ENCODE results near the gene MAP3K6. TPM values are rescaled to one million over a fixed set of nuclear protein-coding genes. Genes with fewer than 3 reads are reported as not detected.

MAP3K6 gene
- polyA plus RNA-seq, 1 donor from 2014 or later, result 3.9 TPM

DNA sequence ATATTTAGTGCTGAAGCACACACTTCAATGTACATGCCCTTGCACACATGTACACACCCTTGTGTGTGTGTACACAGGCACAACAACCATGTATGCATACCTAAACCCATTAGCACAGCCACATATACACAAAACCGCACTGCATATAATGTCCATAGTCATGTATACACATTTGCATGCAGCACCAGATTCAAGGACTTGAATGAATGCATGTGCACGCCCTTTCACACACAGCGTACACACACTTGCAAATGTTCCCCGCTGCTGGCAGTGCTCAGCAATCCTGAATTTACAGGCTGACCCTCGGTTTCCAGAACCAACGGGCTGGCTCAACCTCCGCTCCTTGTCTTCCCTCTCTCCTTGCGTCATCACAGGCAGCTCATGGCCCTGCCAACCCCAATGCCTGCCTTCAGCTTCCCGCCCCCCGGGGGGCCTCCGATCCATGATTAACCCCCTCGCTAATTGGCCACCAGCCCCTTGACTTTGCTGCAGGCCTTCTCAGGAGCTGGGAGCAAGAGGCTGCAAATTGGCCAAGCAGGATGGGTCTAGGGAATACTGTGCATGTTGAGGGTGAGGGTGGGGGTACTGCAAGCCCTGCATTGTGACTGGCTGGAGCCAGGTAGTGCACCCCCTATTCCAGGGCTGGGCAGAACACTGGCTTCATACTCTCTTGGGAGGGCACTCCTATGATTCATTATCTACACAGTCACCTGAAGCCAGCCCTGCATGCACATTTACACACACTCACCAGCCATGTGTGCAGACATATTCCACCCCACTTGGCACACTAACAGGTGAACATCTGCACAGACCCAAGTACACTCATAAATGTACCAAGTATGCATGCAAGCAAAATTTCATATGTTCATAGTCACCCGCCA lies 33.6 kb upstream of the MAP3K6 start:
- H3K27me3 Mint-ChIP-seq, result no peaks in the 10 kb centered on the region
- no peak overlapping the region for H3K4me3 Mint-ChIP-seq

DNA sequence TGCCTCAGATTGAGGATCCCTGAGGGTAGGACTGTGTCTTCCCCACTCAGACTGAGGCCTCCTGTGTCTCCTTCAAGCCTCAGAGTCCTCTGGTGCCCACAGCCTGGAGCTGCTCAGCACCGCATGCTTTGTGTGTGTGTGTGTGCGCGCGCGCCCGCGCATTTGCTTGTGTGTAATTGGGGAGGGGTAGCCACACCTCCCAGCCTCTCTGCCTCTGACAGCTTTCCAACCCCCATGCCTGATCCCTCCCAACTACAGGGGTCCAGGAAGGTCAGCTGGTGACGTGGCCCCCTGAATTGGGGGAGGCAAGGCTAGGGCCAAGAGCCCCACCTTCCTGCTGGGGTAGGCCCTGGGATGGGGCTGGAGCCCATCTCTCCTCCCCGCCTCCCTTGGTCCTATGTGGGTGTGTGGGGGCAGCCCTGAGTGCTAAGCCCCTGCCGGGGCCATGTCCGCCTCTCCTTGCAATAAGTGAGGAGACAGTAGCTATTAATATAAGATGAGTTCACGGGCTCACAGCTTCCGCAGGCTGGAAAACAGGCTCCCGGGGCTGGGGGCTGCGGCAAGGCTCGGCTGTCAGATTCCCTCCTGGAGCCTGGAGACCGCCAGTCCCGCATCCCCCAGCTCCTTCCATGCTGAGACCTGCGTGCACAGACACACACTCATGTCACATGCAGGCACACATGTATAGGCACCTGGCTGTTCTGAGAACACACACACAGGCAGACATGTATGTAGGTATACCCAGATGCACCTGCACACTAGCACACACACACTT lies 32.7 kb upstream of the MAP3K6 start:
- peak overlapping the region in 1 of 3 donors; percentile 37 for H3K27ac Mint-ChIP-seq
- no peaks in the 10 kb centered on the region for H3K9me3 Mint-ChIP-seq
- H3K4me1 Mint-ChIP-seq, result peaks cover 25 to 29% (median 28%) of the 10 kb centered on the region in 3 donors
- no peaks in the 10 kb centered on the region for H3K36me3 Mint-ChIP-seq
- H3K4me3 Mint-ChIP-seq, result no peak overlapping the region
- H3K27me3 Mint-ChIP-seq, result no peaks in the 10 kb centered on the region

More for the DNA sequence above, 33.6 kb upstream of the MAP3K6 start:
- Mint-ChIP-seq H3K9me3 (no peaks in the 10 kb centered on the region), H3K36me3 (no peaks in the 10 kb centered on the region), H3K27ac (peak overlapping the region in 1 of 3 donors; percentile 16), H3K4me1 (peaks cover 24 to 28% (median 25%) of the 10 kb centered on the region in 3 donors)

DNA sequence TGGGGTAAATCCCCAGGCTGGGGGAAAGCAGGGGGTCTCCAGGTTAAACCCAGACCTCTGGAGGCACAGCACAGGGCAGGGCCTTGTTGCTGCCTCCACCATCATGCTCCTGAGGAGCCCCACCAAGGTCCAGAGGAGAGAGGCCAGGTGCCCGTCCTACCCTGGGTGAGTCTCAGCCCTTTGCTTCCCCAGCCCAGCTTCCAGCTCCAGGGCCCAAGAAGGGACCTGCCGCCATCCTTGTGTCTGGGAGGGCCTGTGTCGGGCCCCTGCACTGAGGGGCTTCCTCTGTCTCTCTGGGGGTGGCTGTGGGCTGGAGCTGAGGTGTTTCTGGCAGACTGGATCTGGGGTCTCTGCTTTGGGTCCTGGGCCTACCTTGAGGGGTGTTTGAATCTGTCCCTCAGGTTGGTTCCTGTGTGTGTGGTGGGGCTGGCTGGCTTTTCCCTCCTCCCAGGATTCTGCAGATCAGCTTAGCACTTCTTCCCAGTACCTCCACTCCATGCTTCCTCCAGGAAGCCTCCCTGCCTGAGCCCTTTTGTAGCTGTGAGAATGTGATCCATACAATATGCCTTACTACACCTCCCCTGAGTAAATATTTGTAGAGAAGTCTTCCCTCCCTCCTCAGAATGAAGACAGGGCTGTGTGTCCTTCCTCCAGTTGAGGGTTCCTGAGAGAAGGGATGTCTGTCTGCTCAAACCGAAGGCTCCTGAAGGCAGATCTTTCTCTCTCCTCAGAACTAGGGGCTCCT lies 31.8 kb upstream of the MAP3K6 start:
- Mint-ChIP-seq H3K4me1 (peaks cover 17 to 21% (median 20%) of the 10 kb centered on the region in 3 donors), H3K27me3 (no peaks in the 10 kb centered on the region), H3K27ac (peak overlapping the region in 2 of 3 donors; percentile 53 to 86), H3K36me3 (peaks cover 2% of the 10 kb centered on the region), H3K4me3 (no peak overlapping the region), H3K9me3 (no peaks in the 10 kb centered on the region)

DNA sequence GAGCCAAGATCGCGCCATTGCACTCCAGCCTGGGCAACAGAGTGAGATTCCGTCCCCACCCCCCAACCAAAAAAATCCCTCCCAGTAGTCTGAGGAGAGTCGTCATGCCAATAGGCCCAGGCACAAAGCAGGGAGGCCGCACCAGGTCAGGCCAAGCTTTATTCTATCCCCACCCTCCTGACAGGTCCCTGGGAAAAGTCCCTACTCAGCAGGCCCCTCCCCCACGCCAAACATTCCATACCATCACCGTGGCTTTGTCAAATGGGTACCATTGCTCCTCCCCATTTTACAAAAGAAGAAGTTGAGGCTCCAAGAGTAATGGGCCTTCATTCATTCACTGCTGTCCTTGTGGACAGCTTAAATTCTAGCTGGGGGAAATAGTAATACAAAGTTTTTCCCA lies 31.0 kb upstream of the MAP3K6 start:
- no peak overlapping the region for H3K4me3 Mint-ChIP-seq
- H3K27me3 Mint-ChIP-seq, result no peaks in the 10 kb centered on the region
- peak overlapping the region in 2 of 3 donors; percentile 53 to 86 for H3K27ac Mint-ChIP-seq
- H3K9me3 Mint-ChIP-seq, result no peaks in the 10 kb centered on the region
- H3K36me3 Mint-ChIP-seq, result peaks cover 2% of the 10 kb centered on the region
- peaks cover 8 to 12% (median 12%) of the 10 kb centered on the region in 3 donors for H3K4me1 Mint-ChIP-seq

DNA sequence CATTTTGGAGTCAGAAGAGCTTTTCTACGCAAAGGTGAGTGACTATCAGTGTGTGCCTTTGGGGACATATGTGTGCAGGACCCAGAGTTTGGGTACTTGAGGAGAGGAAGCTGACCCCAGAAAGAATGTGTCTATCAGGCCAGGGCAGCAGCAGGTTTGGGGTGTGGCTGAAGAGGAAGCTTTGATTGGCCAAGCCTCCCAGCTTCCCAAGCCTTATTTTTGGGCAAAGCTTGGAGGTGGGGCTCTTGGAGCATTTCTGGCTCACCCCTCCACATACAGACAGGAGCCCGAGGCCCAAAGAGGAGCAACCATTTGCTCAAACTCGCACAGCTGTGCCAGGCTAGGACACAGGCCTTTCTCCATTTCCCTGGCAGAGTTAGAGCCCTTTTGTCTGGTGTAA lies 30.3 kb upstream of the MAP3K6 start:
- H3K9me3 Mint-ChIP-seq, result no peaks in the 10 kb centered on the region
- H3K27ac Mint-ChIP-seq, result peak overlapping the region in 2 of 3 donors; percentile 23 to 39
- H3K4me1 Mint-ChIP-seq, result peaks cover 6 to 13% (median 9%) of the 10 kb centered on the region in 3 donors
- H3K36me3 Mint-ChIP-seq, result peaks cover 2% of the 10 kb centered on the region
- peaks cover under 1% of the 10 kb centered on the region for H3K27me3 Mint-ChIP-seq
- no peak overlapping the region for H3K4me3 Mint-ChIP-seq

DNA sequence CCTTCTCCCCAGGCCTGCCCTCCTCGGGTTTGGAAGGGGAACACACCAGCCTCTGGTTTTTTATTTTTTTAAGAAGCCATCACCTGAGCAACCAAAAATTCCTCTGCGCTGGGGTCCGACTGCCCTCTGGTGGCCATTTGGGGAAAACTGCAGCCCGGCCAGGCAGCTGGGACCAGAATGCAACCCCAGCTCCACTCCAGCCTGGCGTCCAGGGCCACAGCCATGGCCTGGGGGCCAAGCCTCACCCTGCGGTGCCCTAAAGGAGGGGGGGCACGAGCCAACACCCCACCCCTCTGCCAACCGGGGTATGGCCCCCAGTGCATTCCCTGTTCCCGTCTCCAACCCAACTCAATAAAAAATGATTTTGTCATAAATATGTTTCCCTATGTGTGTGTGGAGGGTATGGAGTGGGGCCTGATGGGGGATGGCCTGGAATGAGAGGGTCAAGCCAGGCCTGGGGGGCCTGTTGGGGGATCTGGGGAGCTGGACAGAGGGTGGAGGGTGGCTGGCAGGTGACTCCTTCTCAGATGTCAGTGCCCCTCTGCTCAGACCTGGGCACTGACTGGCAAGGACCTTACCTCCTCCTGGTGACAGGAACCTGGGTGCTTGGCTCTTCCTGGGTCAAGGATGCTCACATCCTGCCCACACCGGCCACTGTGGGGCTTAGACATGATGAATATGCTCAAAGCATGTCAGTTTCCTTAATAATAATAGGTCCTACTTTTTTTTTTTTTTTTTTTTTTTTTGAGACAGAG lies 28.9 kb upstream of the MAP3K6 start:
- Mint-ChIP-seq H3K36me3 (peaks cover 2% of the 10 kb centered on the region), H3K4me3 (peak overlapping the region in 1 of 4 donors; percentile 47), H3K4me1 (peaks cover 6 to 15% (median 11%) of the 10 kb centered on the region in 3 donors), H3K27ac (peak overlapping the region in 2 of 3 donors; percentile 50 to 96), H3K9me3 (no peaks in the 10 kb centered on the region), H3K27me3 (peaks cover 1% of the 10 kb centered on the region)

DNA sequence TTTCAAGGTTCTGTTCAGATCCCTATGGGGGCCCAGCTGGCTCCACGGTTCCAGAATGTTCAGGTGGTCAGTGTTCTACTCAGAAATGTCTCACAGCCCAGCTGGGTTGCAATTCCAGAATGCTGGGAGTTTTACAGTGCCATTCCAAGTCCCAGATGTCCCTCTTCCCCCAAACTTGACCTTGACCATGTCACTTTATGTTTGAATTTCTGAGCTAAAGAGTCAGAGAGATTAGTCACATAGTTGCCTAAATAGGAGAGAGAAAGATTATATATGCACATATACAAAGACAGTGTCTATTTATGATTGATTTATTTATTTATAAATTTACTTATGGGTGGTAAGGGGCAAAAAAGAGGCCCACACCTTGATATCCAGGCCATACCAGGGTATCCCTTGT lies 28.2 kb upstream of the MAP3K6 start:
- peaks cover 6 to 15% (median 11%) of the 10 kb centered on the region in 3 donors for H3K4me1 Mint-ChIP-seq
- H3K27ac Mint-ChIP-seq, result peak overlapping the region in 2 of 3 donors; percentile 50 to 96
- H3K36me3 Mint-ChIP-seq, result peaks cover 2% of the 10 kb centered on the region
- H3K27me3 Mint-ChIP-seq, result peaks cover 3% of the 10 kb centered on the region
- H3K4me3 Mint-ChIP-seq, result peak overlapping the region in 1 of 4 donors; percentile 47
- no peaks in the 10 kb centered on the region for H3K9me3 Mint-ChIP-seq

DNA sequence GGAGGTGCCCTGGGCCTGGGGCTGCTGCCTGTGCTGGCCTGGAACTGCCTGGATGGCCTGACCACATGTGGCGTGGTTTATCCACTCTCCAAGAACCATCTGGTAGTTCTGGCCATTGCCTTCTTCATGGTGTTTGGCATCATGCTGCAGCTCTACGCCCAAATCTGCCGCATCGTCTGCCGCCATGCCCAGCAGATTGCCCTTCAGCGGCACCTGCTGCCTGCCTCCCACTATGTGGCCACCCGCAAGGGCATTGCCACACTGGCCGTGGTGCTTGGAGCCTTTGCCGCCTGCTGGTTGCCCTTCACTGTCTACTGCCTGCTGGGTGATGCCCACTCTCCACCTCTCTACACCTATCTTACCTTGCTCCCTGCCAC lies 27.5 kb upstream of the MAP3K6 start:
- Mint-ChIP-seq H3K27me3 (peaks cover 3% of the 10 kb centered on the region), H3K9me3 (no peaks in the 10 kb centered on the region), H3K4me3 (peak overlapping the region in 3 of 4 donors; percentile 47 to 80 (median 49)), H3K4me1 (peaks cover 6 to 15% (median 11%) of the 10 kb centered on the region in 3 donors), H3K36me3 (peaks cover 2% of the 10 kb centered on the region), H3K27ac (peak overlapping the region; percentile 28 to 96 (median 73))

DNA sequence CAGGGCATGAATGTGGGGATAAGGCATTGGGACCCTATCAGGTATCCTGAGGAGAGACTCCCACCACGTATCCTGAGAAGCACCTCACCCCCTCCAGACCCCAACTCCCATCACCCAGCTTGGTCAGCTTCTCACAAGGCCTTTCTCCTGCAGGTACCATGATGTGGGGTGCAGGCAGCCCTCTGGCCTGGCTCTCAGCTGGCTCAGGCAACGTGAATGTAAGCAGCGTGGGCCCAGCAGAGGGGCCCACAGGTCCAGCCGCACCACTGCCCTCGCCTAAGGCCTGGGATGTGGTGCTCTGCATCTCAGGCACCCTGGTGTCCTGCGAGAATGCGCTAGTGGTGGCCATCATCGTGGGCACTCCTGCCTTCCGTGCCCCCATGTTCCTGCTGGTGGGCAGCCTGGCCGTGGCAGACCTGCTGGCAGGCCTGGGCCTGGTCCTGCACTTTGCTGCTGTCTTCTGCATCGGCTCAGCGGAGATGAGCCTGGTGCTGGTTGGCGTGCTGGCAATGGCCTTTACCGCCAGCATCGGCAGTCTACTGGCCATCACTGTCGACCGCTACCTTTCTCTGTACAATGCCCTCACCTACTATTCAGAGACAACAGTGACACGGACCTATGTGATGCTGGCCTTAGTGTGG lies 27.0 kb upstream of the MAP3K6 start:
- peaks cover 6 to 15% (median 11%) of the 10 kb centered on the region in 3 donors for H3K4me1 Mint-ChIP-seq
- peak overlapping the region; percentile 35 to 87 (median 58) for H3K4me3 Mint-ChIP-seq
- H3K36me3 Mint-ChIP-seq, result peaks cover 2% of the 10 kb centered on the region
- H3K27me3 Mint-ChIP-seq, result peaks cover 3% of the 10 kb centered on the region
- H3K9me3 Mint-ChIP-seq, result no peaks in the 10 kb centered on the region
- H3K27ac Mint-ChIP-seq, result peak overlapping the region in 2 of 3 donors; percentile 92 to 96

DNA sequence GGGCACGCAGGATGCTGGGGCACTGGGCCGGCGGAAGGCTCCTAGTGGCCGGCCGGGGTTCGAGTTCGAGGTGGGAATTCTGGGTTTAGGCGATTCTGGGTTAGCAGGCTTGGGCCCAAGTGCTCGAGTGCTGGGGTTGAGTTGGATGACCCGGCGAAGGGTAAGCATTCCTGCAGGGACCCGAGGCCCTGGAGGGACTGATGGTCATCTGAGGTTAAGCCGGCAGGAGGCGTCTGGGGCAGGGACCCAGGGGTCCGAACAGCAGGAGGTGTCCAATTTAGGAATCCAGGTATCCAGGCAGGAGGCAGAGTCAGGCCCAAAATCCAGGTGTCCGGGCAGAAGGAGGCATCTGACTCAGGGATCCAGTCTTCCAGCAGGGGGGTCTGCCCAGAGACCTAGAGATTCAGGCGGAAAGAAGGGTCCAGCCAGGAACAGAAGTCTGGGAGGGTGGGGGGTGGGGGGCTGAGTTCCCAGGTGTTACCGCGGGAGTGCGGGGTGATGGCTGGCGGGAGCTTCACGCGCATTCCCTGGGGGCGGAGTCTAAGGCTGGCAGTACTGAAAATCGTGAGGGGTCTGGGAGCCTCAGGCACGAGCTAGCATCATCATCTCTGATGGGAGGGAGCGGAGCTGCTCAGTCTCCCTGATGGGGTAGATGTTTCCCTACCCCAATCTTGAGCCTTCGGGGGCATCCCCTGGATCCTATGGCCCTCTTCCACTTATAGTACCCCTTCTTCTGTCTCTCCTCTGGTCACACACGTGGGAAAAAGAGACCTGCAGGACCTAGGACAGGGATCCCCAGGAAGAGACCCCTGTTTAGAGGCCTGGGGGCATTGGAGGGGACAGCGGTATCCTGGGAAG lies 26.2 kb upstream of the MAP3K6 start:
- Mint-ChIP-seq H3K27ac (peak overlapping the region; percentile 3 to 92 (median 84)), H3K27me3 (peaks cover 7% of the 10 kb centered on the region), H3K4me3 (peak overlapping the region; percentile 29 to 89 (median 80)), H3K9me3 (no peaks in the 10 kb centered on the region), H3K36me3 (peaks cover 2% of the 10 kb centered on the region), H3K4me1 (peaks cover 9 to 15% (median 11%) of the 10 kb centered on the region in 3 donors)

DNA sequence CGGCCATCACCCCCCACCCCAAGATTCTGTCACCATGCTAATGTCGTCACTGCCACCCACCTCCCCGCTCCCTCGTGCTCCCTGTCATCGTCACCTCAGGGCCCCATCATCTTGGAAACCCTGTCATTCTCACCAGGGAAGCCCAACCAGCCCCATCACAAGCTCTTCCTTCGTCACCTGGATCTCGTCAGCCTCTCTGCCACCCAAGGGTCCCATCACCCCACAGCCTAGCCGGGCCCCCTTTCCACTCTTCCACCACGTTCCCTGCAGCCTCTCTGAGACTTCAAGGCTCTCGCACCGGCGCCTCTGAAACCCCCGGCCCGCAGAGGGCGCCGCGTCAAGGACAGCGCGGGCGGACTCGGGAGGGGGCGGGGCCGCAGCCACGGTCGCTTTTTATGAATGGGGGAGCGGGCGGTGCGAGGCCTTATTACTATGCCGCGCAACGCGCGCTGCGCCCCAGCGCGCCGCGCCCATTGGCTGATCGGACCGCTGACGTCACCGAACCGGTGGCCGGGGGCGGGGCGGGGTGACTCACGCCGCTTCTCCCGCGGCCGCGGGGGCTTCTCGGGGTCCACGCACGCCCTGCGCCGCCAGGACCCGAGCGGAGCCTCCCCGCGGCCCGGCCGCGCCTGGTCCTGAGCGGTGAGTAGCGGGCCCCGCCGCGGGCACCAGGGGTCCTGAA lies 25.5 kb upstream of the MAP3K6 start, which contains the start of gene GPR3:
TSS of gene GPR3 (plus strand) at position 527 of the 682 bp plus-strand sequence. CDS start 1,177 bp downstream, outside the sequence.
- Mint-ChIP-seq H3K36me3 (peaks cover 2% of the 10 kb centered on the region), H3K27me3 (peaks cover 7% of the 10 kb centered on the region), H3K27ac (peak within 1 kb of the TSS; percentile 3 to 92 (median 84)), H3K9me3 (no peaks in the 10 kb centered on the region), H3K4me1 (peaks cover 9 to 15% (median 11%) of the 10 kb centered on the region in 3 donors), H3K4me3 (peak within 1 kb of the TSS; percentile 29 to 89 (median 80))

DNA sequence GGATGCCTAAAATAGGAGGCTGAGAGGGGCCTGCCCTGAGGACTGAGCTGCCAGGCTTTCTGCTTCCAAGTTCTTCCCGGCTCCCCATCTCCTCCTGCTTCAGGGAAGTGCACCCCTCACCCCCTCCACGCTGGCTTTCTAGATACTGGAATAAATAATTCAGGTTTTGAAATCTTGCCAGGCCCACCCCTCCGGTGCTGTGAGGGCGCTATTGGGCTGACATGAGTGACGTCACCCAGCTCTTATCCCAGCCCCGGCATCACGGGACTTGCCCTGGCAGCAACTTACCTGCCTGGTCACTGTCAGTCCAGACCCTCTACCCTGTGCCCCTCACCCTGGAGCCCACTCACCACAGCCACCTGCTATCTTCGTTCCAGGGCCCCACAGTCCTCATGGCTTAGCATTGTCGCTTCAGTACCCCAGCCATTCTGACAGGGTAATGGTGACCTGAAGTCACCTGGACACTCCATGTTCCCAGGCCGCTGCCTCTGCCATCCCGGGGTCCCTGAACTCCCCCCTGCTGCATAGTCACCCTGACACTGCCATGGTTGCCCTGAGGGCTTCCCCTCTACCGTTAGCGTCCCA lies 24.8 kb upstream of the MAP3K6 start:
- H3K4me3 Mint-ChIP-seq, result peak overlapping the region in 3 of 4 donors; percentile 6 to 89 (median 72)
- H3K36me3 Mint-ChIP-seq, result peaks cover 2% of the 10 kb centered on the region
- peak overlapping the region in 2 of 3 donors; percentile 3 to 92 for H3K27ac Mint-ChIP-seq
- H3K4me1 Mint-ChIP-seq, result peaks cover 9 to 15% (median 11%) of the 10 kb centered on the region in 3 donors
- peaks cover 7% of the 10 kb centered on the region for H3K27me3 Mint-ChIP-seq
- H3K9me3 Mint-ChIP-seq, result no peaks in the 10 kb centered on the region

Measured in IgD-negative memory B cell (primary cell).